ENCODE measurements around the gene PCDH18. TPM values are rescaled to one million over a fixed set of nuclear protein-coding genes. Genes with fewer than 3 reads are reported as not detected.

PCDH18 gene
- total RNA-seq, 1 experiment from 2014 or later, result not detected

DNA sequence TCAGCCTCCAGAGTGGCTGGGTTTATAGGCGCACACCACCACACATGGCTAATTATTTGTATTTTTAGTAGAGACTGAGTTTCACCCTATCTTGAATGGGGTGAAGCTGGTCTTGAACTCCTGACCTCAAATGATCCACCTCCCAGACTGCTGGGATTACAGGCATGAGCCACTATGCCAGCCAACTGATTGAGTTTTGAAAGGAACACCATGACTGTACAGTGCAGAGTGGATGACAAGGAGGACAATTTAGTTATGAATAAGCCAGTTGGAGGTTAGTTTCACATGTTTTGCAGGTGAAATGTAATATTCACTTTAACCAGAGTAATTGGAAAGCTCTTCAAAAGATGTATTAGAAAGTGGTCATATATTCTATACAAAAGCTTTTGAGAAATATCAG lies 60.8 kb downstream of the PCDH18 start:
- Histone ChIP-seq H3K27ac (ENCODE audit: low read length) (no peak overlapping the region), H4K20me1 (ENCODE audit: insufficient read depth, low read depth, low read length) (no peaks in the 10 kb centered on the region), H3K9me3 (ENCODE audit: low read length) (no peaks in the 10 kb centered on the region; the same call in 1 of the 2 replicates), H3K9ac (ENCODE audit: low read length) (no peak overlapping the region), H3K79me2 (ENCODE audit: low read length) (no peaks in the 10 kb centered on the region), H3K27me3 (ENCODE audit: low read length) (no peaks in the 10 kb centered on the region), H2AFZ (ENCODE audit: low read length) (no peak overlapping the region), H3K36me3 (ENCODE audit: insufficient read depth, low read length) (no peaks in the 10 kb centered on the region), H3K4me3 (ENCODE audit: low read length) (no peak overlapping the region), H3K4me2 (ENCODE audit: low read depth, low read length, poor library complexity, severe bottlenecking) (no peak overlapping the region), H3K9me2 (replicated peaks; ENCODE audit: insufficient read depth, low read length) (no peaks in the 10 kb centered on the region), H3K4me1 (ENCODE audit: low read length) (no peaks in the 10 kb centered on the region)
- no peak for DNase-seq

DNA sequence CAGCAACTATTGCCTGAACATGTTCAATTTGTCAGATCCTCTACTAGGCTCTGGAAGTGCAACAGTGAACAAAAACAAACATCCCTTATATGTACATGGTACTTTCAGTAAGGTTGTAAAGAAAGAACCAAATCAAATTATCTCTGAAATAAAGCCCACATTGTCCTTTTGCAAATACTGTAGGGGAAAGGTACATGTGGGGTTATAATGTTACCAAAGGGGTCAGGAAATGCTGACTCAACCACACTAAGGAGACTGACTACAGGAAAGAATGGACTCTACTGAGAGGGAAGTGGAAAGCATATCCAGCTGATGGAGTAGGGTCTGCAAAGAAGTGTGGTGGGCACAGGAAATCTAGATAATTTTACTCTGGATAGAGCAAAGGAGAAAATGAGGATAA lies 61.5 kb downstream of the PCDH18 start:
- no peak for DNase-seq
- Histone ChIP-seq H2AFZ (ENCODE audit: low read length) (no peak overlapping the region), H3K4me2 (ENCODE audit: low read depth, low read length, poor library complexity, severe bottlenecking) (no peak overlapping the region), H4K20me1 (ENCODE audit: insufficient read depth, low read depth, low read length) (no peaks in the 10 kb centered on the region), H3K9me2 (replicated peaks; ENCODE audit: insufficient read depth, low read length) (no peaks in the 10 kb centered on the region), H3K4me3 (ENCODE audit: low read length) (no peak overlapping the region), H3K9me3 (ENCODE audit: low read length) (no peaks in the 10 kb centered on the region; the same call in 1 of the 2 replicates), H3K27me3 (ENCODE audit: low read length) (no peaks in the 10 kb centered on the region), H3K79me2 (ENCODE audit: low read length) (no peaks in the 10 kb centered on the region), H3K4me1 (ENCODE audit: low read length) (no peaks in the 10 kb centered on the region), H3K36me3 (ENCODE audit: insufficient read depth, low read length) (no peaks in the 10 kb centered on the region), H3K27ac (ENCODE audit: low read length) (no peak overlapping the region), H3K9ac (ENCODE audit: low read length) (no peak overlapping the region)
